ENCODE measurements around the gene OR10J5.
"Not testable (repeated sequence)": the region's sequence is repeated elsewhere in the genome, so short reads cannot be mapped to it uniquely, and the experiment has no call there.

- TF ChIP-seq CTCF (IDR thresholded peaks at IDR 0.05; ENCODE audit: low read depth, low read length, missing input control); ZBTB33 (IDR thresholded peaks at IDR 0.05); RAD21 (IDR thresholded peaks at IDR 0.05); YY1 (IDR thresholded peaks at IDR 0.05); EGR1 (IDR thresholded peaks at IDR 0.05; ENCODE audit: low read depth in 2 of 2); REST (IDR thresholded peaks at IDR 0.05); RXRA (IDR thresholded peaks at IDR 0.05); TAF1 (conservative IDR thresholded peaks at IDR 0.05): not testable (repeated sequence)
Observed at GRCh38 chr1:159524792-159525191, 11.0 kb downstream of the OR10J5 start.
